GM18502 (cell line): ENCODE data around the gene HACD1.
"Not testable (repeated sequence)": the region's sequence is repeated elsewhere in the genome, so short reads cannot be mapped to it uniquely, and the experiment has no call there.

Experiments
- ATAC-seq: cut with Tn5 transposase; IDR thresholded peaks from one replicate; pipeline ENCODE4 v1.9.1; 2021; ENCODE audit warnings: mild to moderate bottlenecking; ENCODE audit not compliant: unreplicated experiment, poor library complexity

HACD1 gene

DNA sequence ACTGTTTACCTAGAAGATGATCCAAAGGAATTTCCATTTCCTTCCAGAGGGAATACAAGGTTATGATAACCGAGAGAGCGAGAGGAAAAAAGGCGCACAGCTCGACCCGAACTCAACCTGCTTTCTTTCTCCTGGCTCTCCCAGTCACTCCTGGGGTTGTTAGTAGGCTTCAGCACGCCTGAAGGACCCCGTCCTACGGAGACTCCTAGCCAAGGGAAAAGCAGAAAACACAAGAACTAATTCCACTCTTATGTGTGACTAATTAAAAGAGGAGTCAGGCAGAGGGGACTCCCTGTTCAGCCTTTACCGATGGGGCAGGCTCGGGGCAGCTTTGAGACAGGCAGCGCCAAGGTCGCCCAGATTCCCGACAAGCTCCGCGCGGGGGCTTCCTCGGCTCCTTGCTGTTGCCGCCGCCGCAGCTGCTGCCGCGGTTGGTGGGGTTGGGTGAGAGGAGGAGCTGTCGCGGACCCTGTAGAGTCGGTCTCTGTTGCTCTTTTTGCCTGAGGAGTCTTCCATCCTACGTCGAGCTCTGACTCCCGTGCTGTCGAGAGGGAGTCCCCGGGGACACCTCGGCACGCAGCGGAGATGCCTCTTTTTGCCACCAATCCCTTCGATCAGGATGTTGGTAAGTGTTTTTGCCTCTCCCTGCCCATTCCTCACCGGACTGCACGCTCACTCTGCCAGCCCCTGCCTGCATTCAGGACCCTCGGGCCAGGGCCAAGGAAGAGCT lies 26.7 kb upstream of the HACD1 start, which contains the start of gene STAM:
TSS of gene STAM (plus strand) at position 397 of the 730 bp plus-strand sequence. CDS start at position 586, 189 bp downstream.
- peak; percentile 90 for ATAC-seq

DNA sequence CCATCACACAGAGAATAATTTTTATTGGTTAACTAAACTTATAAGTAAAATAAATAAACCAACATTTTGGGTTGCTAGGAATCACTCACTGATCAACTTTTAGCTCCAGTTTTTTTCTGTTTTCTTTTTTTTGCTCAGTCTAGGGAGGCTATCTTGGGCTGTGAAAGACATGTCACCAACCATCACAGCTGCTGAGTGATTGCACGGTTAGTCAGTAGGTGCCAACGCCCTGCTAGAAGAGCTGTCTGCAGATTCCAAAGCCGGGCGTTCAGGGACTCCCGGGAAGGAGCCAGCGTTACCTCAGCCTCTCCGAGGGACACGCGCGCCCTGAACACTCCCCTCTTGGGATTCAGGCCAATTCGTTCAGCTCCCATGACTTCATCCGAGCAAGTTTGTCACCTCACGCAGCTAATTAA lies 26.2 kb upstream of the HACD1 start:
- ATAC-seq, result peak; percentile 34

DNA sequence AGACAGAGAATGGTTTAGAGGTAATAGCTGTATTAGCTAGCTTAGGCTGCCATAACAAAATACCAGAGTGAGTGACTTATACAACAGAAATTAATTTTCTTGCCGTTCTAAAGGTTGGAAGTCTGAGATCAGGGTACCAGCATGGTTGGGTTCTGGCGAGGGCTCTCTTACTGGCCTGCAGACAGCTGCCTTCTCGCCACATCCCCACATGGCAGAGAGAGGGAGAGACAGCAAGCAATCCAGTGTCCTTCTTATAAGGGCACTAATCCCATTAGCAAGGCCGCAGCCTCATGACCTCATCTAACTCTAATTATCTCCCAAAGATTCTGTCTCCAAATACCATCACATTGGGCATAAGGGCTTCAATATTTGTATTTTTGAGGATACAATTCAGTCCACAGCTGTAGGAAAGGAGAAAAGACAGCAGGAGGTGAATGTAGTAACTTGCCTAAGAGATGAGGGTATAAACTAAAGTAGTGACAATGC lies 23.2 kb upstream of the HACD1 start:
- no peak for ATAC-seq

GRCh38 chr10:17637869-17638268 lies 20.7 kb upstream of the HACD1 start:
- no peak for ATAC-seq

DNA sequence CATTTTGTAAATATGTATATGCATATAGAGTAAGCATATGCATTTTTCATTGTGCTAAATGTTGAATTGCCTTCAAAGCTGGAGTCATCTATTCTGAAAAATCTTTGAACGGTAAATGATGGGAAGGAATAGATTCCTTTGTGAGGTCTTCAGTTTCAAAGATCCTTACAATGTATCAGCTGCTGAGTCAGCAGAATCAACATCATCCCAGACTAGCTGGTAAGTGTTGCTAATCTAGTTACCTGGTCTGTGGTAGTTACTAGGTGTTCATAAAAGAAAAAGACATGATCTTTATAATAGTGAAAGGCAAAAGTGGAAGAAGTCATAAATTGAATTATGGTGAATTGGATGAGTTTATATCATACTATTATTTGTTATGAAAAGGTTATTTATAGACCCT lies 16.2 kb upstream of the HACD1 start:
- no peak for ATAC-seq

- ATAC-seq, result not testable (repeated sequence)
Observed at GRCh38 chr10:17632590-17632989, 15.4 kb upstream of the HACD1 start.

DNA sequence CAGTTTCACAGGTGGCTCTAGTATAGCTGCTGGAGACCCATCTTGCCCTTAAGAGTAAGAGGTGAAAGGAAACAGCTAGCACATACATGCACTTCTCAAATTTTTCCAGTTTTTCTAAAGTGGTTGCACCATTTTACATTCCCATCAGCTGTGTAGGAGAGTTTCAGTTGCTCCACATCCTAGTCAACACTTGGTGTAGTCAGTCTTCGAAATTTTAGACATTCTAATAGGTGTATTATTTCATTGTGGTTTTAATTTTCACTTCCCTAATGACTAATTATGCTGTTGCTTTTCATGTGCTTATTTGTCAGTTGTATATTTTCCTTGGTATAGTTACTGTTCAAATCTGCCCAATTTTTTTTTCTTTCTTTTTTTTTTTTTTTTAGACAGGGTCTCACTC lies 9.5 kb upstream of the HACD1 start:
- ATAC-seq, result no peak

DNA sequence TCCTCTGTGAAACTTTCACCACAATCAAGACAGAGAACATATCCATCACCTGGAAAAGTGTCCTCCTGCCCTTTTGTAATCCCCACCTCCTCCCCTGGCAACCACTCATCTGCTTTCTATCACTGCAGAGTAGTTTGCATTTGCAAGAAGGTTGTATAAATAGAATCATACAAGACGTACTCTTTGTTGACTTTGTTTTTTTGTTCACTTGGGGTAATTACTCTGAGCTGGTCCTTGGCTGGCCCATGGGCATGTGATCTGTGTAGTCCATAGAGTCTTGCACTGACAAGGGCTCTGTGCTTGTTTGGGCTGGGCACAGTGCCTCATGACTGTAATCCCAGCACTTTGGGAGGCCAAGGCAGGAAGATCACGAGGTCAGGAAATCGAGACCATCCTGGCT lies 7.8 kb upstream of the HACD1 start:
- ATAC-seq, result no peak

DNA sequence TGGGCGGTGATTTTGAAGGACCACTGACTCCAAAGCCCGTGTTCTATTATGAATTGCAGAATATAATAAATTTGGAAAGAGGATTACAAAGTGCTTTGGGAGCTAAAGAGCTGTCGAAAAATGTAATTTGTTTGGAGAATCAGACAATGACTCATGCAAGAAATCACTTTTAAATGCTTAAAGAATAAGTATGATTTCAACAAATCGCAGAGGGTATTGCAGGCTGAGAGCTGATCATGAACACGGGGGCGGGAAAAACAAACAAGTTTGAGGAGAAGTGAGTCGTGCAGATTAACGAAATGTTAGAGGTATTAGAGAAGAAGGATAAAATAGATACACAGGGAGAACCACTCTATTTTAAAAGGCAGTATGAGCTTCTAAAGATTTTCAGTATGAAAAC lies 4.9 kb upstream of the HACD1 start:
- no peak for ATAC-seq

- peak; percentile 41 for ATAC-seq
Observed at GRCh38 chr10:17616403-17617030, 657 bp downstream of the HACD1 start.

GRCh38 chr10:17609523-17610079 lies 7.6 kb downstream of the HACD1 start:
- no peak for ATAC-seq

DNA sequence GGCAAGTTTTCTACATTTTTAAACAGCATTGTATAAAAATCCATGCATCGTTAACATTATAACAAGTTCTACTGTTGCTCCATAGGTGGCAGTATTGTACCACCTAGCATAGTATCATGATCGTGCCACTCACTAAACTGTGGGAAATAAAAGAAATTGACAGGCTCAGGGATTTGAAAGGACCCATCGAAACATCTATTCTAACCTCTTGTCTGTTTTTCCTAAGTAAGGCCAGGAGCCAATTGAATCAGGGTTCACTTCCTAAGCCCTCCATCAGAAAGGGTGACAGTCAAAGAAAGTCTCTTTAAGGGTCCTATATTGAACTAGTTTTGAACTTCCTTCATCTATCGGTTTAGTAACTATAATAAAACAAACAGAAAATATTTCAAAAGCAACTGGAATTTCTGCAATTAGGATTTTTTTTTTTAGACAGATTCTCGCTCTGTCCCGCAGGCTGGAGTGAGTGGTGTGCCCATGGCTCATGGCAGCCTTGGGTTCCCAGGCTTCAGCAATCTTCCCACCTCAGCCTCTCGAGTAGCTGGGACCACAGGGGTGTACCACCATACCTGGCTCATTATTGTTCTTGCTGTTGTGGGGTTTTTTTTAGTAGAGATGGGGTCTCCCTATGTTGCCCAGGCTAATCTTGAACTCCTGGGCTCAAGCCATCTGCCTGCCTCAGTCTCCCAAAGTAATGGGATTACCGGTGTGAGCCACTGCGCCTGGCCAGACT lies 9.4 kb downstream of the HACD1 start:
- ATAC-seq, result peak; percentile 85

- ATAC-seq, result no peak
Observed at GRCh38 chr10:17607060-17607459, 10.1 kb downstream of the HACD1 start.

DNA sequence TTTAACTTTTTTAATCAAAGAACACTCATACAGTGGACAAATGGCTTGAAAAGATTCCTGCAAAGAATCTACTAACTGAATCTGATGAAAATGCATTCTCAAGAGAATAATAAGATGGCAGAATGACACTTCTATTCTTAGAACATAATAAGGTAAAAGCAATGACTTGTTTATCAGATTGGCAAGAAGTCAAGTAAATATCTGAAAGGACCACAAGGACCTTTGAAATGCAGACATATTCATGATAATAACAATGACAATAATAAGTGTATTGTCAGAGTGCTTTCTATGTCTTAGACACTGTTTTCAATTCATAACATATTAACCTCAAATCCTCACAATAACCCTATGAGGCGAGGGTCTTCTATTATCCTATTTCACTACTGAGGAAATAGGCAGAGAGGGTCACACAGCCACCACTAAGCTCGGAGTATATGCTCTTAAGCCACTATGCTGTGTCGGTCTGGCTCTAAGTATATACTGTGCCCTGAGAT lies 10.6 kb downstream of the HACD1 start:
- no peak for ATAC-seq

DNA sequence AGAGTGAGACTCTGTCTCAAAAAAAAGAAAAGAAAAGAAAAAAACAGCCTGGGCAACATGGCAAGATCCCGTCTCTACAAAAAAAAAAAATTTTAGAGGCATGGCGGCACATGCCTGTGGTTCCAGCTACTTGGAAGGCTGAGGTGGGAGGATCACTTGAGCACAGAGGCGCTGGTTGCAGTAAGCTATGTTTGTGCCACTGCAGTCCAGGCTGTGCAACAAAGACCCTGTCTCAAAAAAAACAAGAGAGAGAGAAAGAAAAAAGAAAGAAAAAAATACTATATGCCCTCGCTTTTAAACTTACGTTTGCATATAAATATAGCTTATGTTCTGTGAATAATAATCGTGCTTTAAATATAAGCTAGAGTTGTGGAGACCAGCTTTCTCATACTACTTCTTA lies 11.2 kb downstream of the HACD1 start:
- ATAC-seq, result no peak

GRCh38 chr10:17599089-17599488 lies 18.1 kb downstream of the HACD1 start:
- ATAC-seq, result no peak

DNA sequence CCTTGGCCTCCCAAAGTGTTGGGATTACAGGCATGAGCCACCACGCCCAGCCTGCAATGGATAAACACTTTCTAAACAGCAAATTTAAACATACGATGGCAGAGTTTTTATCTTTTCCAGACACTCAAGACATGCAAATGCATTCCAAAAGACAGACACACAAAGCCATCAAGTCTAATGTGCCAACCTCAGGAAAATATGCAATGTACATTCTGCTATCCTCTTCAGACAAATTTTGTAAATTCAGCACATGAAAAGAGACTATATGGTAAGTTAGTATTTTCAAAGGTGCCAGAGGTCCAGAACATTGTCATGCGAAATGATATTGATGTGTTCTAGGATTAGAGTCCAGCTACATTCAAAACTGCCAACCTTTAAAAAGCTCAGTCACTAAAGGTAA lies 19.8 kb downstream of the HACD1 start:
- ATAC-seq, result no peak

GRCh38 chr10:17590969-17591645 lies 26.1 kb downstream of the HACD1 start:
- ATAC-seq, result no peak

DNA sequence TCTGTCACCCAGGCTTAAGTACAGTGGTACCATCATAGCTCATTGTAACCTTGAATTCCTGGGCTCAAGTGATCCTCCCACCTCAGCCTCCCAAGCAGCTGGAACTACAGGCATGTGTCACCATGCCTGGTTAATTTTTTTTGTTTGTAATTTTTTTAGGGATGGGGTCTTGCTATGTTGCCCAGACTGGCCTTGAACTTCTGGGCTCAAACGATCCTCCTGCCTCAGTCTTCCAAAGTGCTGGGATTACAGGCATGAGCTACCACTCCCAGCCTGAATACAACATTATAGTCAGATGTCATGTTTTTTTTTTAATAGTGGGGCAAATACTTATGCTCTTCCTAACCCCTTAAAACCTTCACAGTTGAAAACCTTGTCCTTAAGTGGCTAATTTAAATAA lies 27.9 kb downstream of the HACD1 start:
- not testable (repeated sequence) for ATAC-seq

DNA sequence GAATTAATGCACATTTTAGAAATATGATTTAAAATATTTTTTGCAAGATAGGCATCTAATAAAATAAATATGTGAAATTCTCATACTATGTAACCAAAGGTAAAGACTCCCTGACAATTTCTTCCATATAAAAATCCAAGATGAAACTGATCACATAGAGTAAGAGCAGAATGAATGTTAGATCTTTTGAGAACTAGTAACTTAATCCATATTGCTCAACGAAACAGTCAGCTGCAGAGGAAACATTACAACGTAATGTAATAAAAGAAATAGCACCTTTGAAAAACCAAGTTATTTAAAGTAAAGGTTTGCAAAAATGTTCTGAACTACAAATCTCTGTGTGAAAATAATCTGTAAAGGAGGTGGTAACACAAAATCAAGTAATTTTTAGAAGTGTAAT lies 28.8 kb downstream of the HACD1 start:
- ATAC-seq, result no peak
